ENCODE measurements around the gene PLEKHO2. TPM values are rescaled to one million over a fixed set of nuclear protein-coding genes. Genes with fewer than 3 reads are reported as not detected.
"Not testable (repeated sequence)": the region's sequence is repeated elsewhere in the genome, so short reads cannot be mapped to it uniquely, and the experiment has no call there.

Gene PLEKHO2
- total RNA-seq, 2 experiments from 2014 or later, result 12.5 to 12.7 TPM

DNA sequence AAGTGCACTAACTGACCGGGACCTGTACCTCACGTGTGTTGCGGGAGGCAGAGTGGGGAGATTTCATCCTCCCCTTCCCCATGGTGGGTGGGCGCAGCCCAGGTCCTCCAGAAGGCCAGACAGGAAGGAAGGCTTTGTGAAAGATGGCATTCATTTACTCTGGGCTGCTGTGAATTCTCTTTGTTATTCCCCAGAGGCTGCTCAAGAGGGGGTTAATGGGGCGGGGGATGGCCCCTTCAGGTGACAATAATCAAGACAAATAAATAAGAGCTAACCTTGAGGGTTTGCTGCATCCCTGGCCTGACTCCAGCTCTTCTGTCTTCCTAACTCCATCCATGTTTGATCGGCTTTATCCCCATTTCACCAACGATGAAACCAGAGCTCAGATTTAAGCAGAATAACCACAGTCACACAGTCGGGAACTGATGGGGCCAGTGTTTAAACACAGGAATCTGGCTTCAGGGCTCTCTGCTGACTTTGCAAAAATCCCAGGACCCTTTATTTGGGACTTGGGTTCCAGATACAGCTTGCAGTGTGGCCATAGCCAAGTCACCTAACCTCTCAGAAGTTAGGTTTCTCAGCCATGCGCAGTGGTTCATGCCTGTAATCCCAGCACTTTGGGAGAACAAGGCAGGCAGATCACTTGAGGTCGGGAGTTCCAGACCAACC is 32.8 kb upstream of the PLEKHO2 start:
- CTCF ChIA-PET, result interaction anchor here (0.6 to 3.9 kb wide), 28 partner anchors 8 to 653 kb away, joined by 3 to 84 read pairs (median 5); no protein-coding TSS in a partner anchor
- intact Hi-C loops (cut with micrococcal nuclease), result no loop called here

GRCh38 chr15:64809649-64810496 is 31.8 kb upstream of the PLEKHO2 start:
- intact Hi-C loops (cut with micrococcal nuclease), result loop anchor here (1.0 to 5.0 kb wide), 2 partner anchors 58 to 79 kb away; no protein-coding TSS in a partner anchor
- H3K9me3 Mint-ChIP-seq, result no peaks in the 10 kb centered on the region
- CTCF ChIA-PET, result interaction anchor here (0.6 to 3.9 kb wide), 40 partner anchors 8 to 691 kb away, joined by 3 to 84 read pairs (median 4); no protein-coding TSS in a partner anchor
- H3K4me3 Mint-ChIP-seq, result no peak overlapping the region
- no peak overlapping the region for H3K27ac Mint-ChIP-seq
- no peaks in the 10 kb centered on the region for H3K36me3 Mint-ChIP-seq (ENCODE audit: low read depth)
- no peaks in the 10 kb centered on the region for H3K27me3 Mint-ChIP-seq (ENCODE audit: low read depth)
- peak; percentile 86 for DNase-seq
- peaks cover 3% of the 10 kb centered on the region for H3K4me1 Mint-ChIP-seq (ENCODE audit: low read depth)

More for the DNA sequence above, 32.8 kb upstream of the PLEKHO2 start:
- Mint-ChIP-seq H3K36me3 (ENCODE audit: low read depth) (no peaks in the 10 kb centered on the region), H3K4me3 (no peak overlapping the region), H3K27ac (no peak overlapping the region), H3K27me3 (ENCODE audit: low read depth) (no peaks in the 10 kb centered on the region), H3K4me1 (ENCODE audit: low read depth) (peaks cover 3% of the 10 kb centered on the region), H3K9me3 (no peaks in the 10 kb centered on the region)
- no peak for DNase-seq

DNA sequence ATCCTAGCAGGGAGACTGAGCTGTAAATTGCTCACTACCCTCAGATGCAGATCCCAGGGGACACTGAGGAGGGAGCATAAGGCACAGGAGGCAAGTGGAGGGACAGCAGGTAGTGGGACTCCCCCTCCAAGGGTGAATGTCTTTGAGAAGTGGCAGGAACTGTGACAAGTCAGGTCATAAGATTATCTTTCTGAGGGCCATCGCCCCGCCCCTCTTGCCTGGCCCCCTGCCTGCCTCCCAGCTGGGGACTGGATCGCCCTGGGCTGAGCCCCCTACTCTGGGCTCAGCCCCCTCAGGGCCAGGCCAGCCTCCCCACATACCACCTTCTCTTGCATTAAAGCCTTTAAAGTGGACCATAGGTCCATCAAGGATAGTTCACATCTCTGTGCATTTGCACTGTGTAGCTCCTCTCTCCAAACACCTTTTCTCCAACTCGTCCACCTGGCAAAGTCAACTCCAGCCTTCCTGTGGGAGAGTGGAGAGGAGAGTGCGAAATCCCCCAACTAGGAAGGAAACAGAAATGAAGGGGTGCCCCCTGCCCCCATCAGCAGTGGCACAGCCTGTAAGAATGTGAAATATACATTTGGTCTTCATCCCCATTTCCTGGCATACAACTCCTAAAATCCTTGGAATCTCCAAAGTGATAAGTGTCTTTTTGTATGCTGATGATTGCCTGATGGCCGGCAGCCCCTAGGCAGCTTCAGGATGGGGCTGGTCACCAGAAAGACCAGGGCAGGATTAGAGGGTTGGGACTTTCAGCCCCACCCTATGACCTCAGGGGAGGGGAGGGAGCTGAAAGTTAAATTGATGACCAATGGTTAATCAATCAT is 31.0 kb upstream of the PLEKHO2 start:
- CTCF ChIA-PET, result interaction anchor here (0.6 to 3.9 kb wide), 25 partner anchors 9 to 590 kb away, joined by 3 to 84 read pairs (median 5); partner anchors contain the start of gene PIF1
- no peak for DNase-seq
- no peaks in the 10 kb centered on the region for H3K27me3 Mint-ChIP-seq (ENCODE audit: low read depth)
- no peak overlapping the region for H3K27ac Mint-ChIP-seq
- peaks cover 3% of the 10 kb centered on the region for H3K4me1 Mint-ChIP-seq (ENCODE audit: low read depth)
- intact Hi-C loops (cut with micrococcal nuclease), result loop anchor here (1.0 to 5.0 kb wide), 2 partner anchors 58 to 79 kb away; no protein-coding TSS in a partner anchor
- H3K9me3 Mint-ChIP-seq, result no peaks in the 10 kb centered on the region
- no peak overlapping the region for H3K4me3 Mint-ChIP-seq
- H3K36me3 Mint-ChIP-seq (ENCODE audit: low read depth), result no peaks in the 10 kb centered on the region

- CTCF ChIA-PET, result interaction anchor here (0.6 kb wide), 2 partner anchors 87 to 94 kb away, joined by 3 to 4 read pairs; no protein-coding TSS in a partner anchor
- H3K27me3 Mint-ChIP-seq (ENCODE audit: low read depth), result no peaks in the 10 kb centered on the region
- intact Hi-C loops (cut with micrococcal nuclease), result loop anchor here (5.0 kb wide), 1 partner anchor 61 kb away; no protein-coding TSS in a partner anchor
- H3K27ac Mint-ChIP-seq, result no peak overlapping the region
- no peak overlapping the region for H3K4me3 Mint-ChIP-seq
- no peak for DNase-seq
- no peaks in the 10 kb centered on the region for H3K9me3 Mint-ChIP-seq
- H3K4me1 Mint-ChIP-seq (ENCODE audit: low read depth), result peaks cover 3% of the 10 kb centered on the region
- H3K36me3 Mint-ChIP-seq (ENCODE audit: low read depth), result peaks cover 2% of the 10 kb centered on the region
These were observed 28.6 kb upstream of the PLEKHO2 start for GRCh38 chr15:64813075-64813474.

- H3K27me3 Mint-ChIP-seq (ENCODE audit: low read depth); H3K9me3 Mint-ChIP-seq; H3K4me1 Mint-ChIP-seq (ENCODE audit: low read depth); H3K36me3 Mint-ChIP-seq (ENCODE audit: low read depth); DNase-seq; H3K27ac Mint-ChIP-seq; CTCF ChIA-PET; H3K4me3 Mint-ChIP-seq: not testable (repeated sequence)
- intact Hi-C loops (cut with micrococcal nuclease), result loop anchor here (5.0 kb wide), 1 partner anchor 62 kb away; no protein-coding TSS in a partner anchor
These were observed 27.4 kb upstream of the PLEKHO2 start for GRCh38 chr15:64814283-64814682.

DNA sequence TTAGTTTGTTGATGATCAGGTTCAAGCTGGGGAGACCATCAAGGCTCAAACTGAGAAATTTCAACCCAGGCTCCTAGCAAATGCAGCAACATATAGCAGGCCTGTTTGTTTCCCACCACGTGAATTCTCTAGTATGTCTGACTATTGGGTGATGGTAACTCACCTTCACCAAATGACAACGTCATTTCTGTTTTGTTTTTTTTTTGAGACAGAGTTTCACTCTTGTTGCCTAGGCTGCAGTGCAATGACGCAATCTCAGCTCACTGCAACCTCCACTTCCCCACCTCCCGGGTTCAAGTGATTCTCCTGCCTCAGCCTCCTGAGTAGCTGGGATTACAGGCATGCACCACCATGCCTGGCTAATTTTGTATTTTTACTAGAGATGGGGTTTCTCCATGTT is 26.8 kb upstream of the PLEKHO2 start:
- H3K9me3 Mint-ChIP-seq; H3K36me3 Mint-ChIP-seq (ENCODE audit: low read depth); DNase-seq; H3K4me1 Mint-ChIP-seq (ENCODE audit: low read depth); H3K4me3 Mint-ChIP-seq; H3K27me3 Mint-ChIP-seq (ENCODE audit: low read depth); H3K27ac Mint-ChIP-seq; CTCF ChIA-PET: not testable (repeated sequence)
- intact Hi-C loops (cut with micrococcal nuclease), result loop anchor here (5.0 kb wide), 1 partner anchor 63 kb away; no protein-coding TSS in a partner anchor

- DNase-seq, result no peak
- Mint-ChIP-seq H3K27ac (no peak overlapping the region), H3K4me1 (ENCODE audit: low read depth) (no peaks in the 10 kb centered on the region), H3K9me3 (no peaks in the 10 kb centered on the region), H3K36me3 (ENCODE audit: low read depth) (peaks cover 3% of the 10 kb centered on the region), H3K4me3 (no peak overlapping the region), H3K27me3 (ENCODE audit: low read depth) (no peaks in the 10 kb centered on the region)
- CTCF ChIA-PET, result no interaction called here
- intact Hi-C loops (cut with micrococcal nuclease), result no loop called here
These were observed 25.3 kb upstream of the PLEKHO2 start for GRCh38 chr15:64816452-64816851.

- intact Hi-C loops (cut with micrococcal nuclease), result loop anchor here (1.0 to 2.0 kb wide), 5 partner anchors 10 to 204 kb away; partner anchors contain the start of genes MTFMT and PLEKHO2
- Mint-ChIP-seq H3K27me3 (ENCODE audit: low read depth) (peaks cover 8% of the 10 kb centered on the region), H3K4me3 (peak overlapping the region; percentile 84), H3K4me1 (ENCODE audit: low read depth) (peaks cover 20% of the 10 kb centered on the region), H3K36me3 (ENCODE audit: low read depth) (peaks cover 6% of the 10 kb centered on the region), H3K9me3 (no peaks in the 10 kb centered on the region), H3K27ac (peak overlapping the region; percentile 3)
- DNase-seq, result peak; percentile 36
- CTCF ChIA-PET, result interaction anchor here (0.8 to 1.7 kb wide), 3 partner anchors 11 to 70 kb away, joined by 3 to 8 read pairs (median 4); no protein-coding TSS in a partner anchor
These were observed 16.7 kb upstream of the PLEKHO2 start for GRCh38 chr15:64824929-64825430.

DNA sequence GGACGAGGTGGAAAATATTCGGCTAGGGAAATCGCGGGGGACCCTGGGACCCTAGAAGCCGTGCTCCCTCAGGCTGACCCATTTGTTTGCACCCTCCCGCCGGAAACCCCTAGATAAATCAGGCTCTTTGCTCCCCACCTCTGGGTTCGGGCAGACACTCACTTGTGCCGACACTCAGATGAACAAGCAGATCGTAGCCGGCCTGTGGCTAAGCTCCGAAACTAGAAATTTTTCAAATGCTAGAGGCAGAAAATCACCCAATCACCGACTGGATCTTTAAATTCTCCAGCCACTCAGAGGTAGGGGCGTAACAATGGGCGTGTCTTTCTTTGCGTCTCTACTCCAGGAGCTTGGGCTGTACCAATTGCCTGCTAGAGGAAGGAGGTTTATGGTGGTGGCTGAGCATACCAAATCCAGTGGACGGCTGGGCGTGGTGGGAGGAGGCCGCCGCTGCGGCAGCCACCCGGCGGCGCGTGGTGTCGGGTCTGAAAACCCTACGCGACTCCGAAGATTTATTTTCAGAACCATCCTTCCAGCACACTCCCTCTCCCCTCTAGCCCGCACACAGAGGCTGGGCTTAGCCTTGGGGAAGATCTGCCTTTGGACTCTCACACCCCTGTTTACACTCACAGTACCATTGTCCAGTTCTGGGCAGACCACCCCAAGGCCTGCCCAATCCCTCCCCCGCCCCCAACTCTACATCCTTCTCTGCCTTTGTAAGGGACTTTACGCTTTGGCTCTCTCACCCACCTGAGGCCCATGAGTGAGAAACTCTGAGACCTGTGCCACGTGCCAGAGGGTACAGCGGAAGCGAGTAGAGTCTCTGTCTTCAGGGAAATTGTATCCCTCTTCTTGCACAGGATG is 16.1 kb upstream of the PLEKHO2 start, which contains the start of gene PIF1:
TSS of gene PIF1 (minus strand) at position 217 of the 864 bp plus-strand sequence. CDS start 1,312 bp downstream, outside the sequence.
- Mint-ChIP-seq H3K9me3 (no peaks in the 10 kb centered on the region), H3K27ac (peak within 1 kb of the TSS; percentile 81), H3K27me3 (ENCODE audit: low read depth) (peaks cover 8% of the 10 kb centered on the region), H3K4me3 (peak within 1 kb of the TSS; percentile 84), H3K36me3 (ENCODE audit: low read depth) (peaks cover 6% of the 10 kb centered on the region), H3K4me1 (ENCODE audit: low read depth) (peaks cover 20% of the 10 kb centered on the region)
- CTCF ChIA-PET, result interaction anchor here (0.8 to 1.7 kb wide), 4 partner anchors 10 to 69 kb away, joined by 3 to 8 read pairs (median 4); no protein-coding TSS in a partner anchor
- intact Hi-C loops (cut with micrococcal nuclease), result loop anchor here (1.0 to 2.0 kb wide), 5 partner anchors 10 to 203 kb away; partner anchors contain the start of genes MTFMT and PLEKHO2
- DNase-seq, result peak; percentile 95

DNA sequence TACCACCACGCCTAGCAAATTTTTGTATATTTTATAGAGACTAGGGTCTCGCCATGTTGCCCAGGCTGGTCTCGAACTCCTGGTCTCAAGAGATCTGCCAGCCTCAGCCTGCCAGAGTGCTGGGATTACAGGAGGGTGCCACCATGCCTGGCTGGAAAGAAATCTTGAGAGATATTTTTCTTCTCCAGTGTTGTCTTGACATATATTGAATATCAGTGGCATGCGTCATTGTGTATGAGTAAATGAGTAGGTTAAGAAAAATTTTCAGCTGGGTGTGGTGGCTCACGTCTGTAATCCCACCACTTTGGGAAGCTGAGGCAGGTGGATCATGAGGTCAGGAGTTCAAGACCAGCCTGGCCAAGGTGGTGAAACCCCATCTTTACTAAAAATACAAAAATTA is 12.7 kb upstream of the PLEKHO2 start:
- Mint-ChIP-seq H3K4me3 (no peak overlapping the region), H3K27ac (no peak overlapping the region), H3K27me3 (ENCODE audit: low read depth) (peaks cover 4% of the 10 kb centered on the region), H3K9me3 (no peaks in the 10 kb centered on the region), H3K36me3 (ENCODE audit: low read depth) (no peaks in the 10 kb centered on the region), H3K4me1 (ENCODE audit: low read depth) (peaks cover 11% of the 10 kb centered on the region)
- CTCF ChIA-PET, result no interaction called here
- no peak for DNase-seq
- intact Hi-C loops (cut with micrococcal nuclease), result no loop called here

Data from activated naive CD4-positive, alpha-beta T cell treated with anti-CD3 and anti-CD28 coated beads for 36 hours (primary cell).